Measurements from ENCODE around the gene CALR3.

DNA sequence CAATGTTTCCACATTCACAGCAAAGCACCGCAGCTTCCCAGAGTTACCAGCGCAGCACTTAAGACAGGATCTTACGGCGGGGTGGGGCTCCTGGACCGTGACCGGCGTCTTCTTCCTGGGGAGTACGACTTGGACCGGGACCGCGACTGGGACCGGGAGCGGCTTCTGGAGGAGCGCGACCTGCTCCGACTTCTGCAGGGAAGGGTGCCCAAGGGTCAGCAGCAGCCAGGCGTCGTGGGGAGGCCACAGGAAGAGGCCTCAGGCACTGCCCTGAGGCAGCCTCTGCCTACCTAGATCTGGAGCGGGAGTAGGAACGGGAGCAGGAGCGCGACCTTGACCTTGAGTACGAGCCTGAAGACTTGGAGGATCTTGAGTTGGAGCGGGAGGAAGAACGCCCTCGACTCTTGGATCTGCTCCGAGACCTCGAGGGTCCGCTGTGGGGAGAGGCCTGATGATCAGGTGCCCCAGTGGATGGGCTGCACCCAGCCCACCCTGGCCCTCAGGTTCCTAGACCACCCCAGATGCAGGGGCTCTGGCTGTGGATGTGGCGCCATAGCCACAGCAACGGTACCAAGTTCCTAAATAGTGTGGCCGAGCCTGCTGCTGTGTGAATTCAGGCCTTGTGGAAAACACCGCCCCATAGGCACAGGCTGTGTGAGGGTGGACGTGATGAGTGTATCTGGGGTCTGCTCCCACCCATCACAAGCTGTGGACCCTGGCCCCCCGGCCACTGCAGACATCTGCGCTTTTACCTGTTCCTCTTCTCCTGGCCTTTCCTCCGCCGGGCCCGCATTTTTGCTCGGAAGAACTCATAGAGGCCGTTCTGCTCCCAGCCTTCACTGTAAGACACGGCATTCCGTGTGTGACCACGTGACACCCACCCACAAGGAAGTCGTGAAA, 24.4 kb upstream of the CALR3 start:
- TF ChIP-seq, protein P1, sequence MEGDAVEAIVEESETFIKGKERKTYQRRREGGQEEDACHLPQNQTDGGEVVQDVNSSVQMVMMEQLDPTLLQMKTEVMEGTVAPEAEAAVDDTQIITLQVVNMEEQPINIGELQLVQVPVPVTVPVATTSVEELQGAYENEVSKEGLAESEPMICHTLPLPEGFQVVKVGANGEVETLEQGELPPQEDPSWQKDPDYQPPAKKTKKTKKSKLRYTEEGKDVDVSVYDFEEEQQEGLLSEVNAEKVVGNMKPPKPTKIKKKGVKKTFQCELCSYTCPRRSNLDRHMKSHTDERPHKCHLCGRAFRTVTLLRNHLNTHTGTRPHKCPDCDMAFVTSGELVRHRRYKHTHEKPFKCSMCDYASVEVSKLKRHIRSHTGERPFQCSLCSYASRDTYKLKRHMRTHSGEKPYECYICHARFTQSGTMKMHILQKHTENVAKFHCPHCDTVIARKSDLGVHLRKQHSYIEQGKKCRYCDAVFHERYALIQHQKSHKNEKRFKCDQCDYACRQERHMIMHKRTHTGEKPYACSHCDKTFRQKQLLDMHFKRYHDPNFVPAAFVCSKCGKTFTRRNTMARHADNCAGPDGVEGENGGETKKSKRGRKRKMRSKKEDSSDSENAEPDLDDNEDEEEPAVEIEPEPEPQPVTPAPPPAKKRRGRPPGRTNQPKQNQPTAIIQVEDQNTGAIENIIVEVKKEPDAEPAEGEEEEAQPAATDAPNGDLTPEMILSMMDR (IDR thresholded peaks at IDR 0.05) = no peak
- no peak for TF ChIP-seq POLR2A (IDR thresholded peaks at IDR 0.05)
